ENCODE data around the gene OR1B1.

Gene OR1B1

DNA sequence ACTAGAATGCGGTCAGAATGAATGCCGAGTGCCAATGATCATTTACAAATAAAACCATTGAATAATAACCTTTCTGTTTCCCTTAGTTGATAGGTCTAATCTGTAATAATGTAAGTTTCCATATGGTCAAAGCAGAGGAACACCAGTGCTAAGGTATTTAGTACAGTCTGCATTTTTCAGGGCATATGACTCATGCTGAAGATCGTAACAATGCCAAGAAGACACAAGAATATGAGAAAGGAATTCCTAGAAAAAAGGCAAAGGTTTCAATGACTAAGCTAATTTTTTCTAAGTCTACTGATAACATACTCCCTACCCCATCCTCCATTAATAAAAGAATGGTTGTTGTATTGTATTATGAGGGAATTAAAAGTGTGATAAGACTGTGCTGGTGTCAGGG, 77.1 kb downstream of the OR1B1 start:
- H3K79me2 ChIP-seq (ENCODE audit: control insufficient read depth, low read length) = no peaks in the 10 kb centered on the region
- no peak overlapping the region for H3K4me2 ChIP-seq (ENCODE audit: low read length)
- no peak overlapping the region for H3K4me3 ChIP-seq (ENCODE audit: low read length)
- H3K36me3 ChIP-seq (ENCODE audit: control insufficient read depth, low read length) = no peaks in the 10 kb centered on the region
- H3K4me1 ChIP-seq (ENCODE audit: control insufficient read depth, low read length) = no peaks in the 10 kb centered on the region
- no peaks in the 10 kb centered on the region for H4K20me1 ChIP-seq (ENCODE audit: control insufficient read depth, insufficient read depth, low read depth, low read length)
- H3K9me3 ChIP-seq (ENCODE audit: control insufficient read depth, insufficient read depth, low read length) = no peaks in the 10 kb centered on the region
- no peaks in the 10 kb centered on the region for H3K27me3 ChIP-seq (ENCODE audit: control insufficient read depth, low read length)
- no peak overlapping the region for H3K27ac ChIP-seq (ENCODE audit: low read depth, low read length)
- H3K9me2 ChIP-seq (replicated peaks; ENCODE audit: control insufficient read depth, low read length) = no peaks in the 10 kb centered on the region
- TF ChIP-seq EZH2phosphoT487 (IDR thresholded peaks at IDR 0.05; ENCODE audit: borderline replicate concordance, low read length) = no peak
- TF ChIP-seq, protein P1, sequence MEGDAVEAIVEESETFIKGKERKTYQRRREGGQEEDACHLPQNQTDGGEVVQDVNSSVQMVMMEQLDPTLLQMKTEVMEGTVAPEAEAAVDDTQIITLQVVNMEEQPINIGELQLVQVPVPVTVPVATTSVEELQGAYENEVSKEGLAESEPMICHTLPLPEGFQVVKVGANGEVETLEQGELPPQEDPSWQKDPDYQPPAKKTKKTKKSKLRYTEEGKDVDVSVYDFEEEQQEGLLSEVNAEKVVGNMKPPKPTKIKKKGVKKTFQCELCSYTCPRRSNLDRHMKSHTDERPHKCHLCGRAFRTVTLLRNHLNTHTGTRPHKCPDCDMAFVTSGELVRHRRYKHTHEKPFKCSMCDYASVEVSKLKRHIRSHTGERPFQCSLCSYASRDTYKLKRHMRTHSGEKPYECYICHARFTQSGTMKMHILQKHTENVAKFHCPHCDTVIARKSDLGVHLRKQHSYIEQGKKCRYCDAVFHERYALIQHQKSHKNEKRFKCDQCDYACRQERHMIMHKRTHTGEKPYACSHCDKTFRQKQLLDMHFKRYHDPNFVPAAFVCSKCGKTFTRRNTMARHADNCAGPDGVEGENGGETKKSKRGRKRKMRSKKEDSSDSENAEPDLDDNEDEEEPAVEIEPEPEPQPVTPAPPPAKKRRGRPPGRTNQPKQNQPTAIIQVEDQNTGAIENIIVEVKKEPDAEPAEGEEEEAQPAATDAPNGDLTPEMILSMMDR (IDR thresholded peaks at IDR 0.05; ENCODE audit: low read depth, low read length, poor library complexity, severe bottlenecking) = no peak
- no peaks in the 10 kb centered on the region for H3F3A ChIP-seq (ENCODE audit: control insufficient read depth, insufficient read depth)

DNA sequence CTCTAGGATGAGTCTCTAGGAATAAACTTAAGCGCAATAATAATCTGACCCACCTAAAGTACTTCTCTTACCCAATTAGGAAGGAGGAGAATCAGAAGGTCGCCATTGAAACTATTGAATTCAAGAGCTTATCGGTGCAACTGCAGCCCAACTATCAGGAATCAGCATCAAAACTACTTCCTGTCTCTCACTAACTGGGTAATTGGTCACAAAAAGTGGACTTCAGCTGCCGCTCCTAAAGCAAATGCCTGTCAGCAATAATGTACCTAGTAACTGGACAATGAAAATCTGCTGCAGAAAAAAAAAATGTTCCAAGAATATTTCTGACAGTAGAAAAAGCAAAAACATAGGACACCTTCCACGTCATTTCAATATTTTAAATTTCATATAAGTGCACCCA, 77.6 kb downstream of the OR1B1 start:
- H3K4me2 ChIP-seq (ENCODE audit: low read length) = no peak overlapping the region
- TF ChIP-seq, protein P1 (IDR thresholded peaks at IDR 0.05; ENCODE audit: low read depth, low read length, poor library complexity, severe bottlenecking) = no peak
- no peak for TF ChIP-seq EZH2phosphoT487 (IDR thresholded peaks at IDR 0.05; ENCODE audit: borderline replicate concordance, low read length)
- H3F3A ChIP-seq (ENCODE audit: control insufficient read depth, insufficient read depth) = no peaks in the 10 kb centered on the region
- H3K9me2 ChIP-seq (replicated peaks; ENCODE audit: control insufficient read depth, low read length) = no peaks in the 10 kb centered on the region
- H3K36me3 ChIP-seq (ENCODE audit: control insufficient read depth, low read length) = no peaks in the 10 kb centered on the region
- no peak overlapping the region for H3K4me3 ChIP-seq (ENCODE audit: low read length)
- no peaks in the 10 kb centered on the region for H3K79me2 ChIP-seq (ENCODE audit: control insufficient read depth, low read length)
- no peaks in the 10 kb centered on the region for H3K27me3 ChIP-seq (ENCODE audit: control insufficient read depth, low read length)
- no peaks in the 10 kb centered on the region for H4K20me1 ChIP-seq (ENCODE audit: control insufficient read depth, insufficient read depth, low read depth, low read length)
- no peaks in the 10 kb centered on the region for H3K4me1 ChIP-seq (ENCODE audit: control insufficient read depth, low read length)
- H3K9me3 ChIP-seq (ENCODE audit: control insufficient read depth, insufficient read depth, low read length) = no peaks in the 10 kb centered on the region
- no peak overlapping the region for H3K27ac ChIP-seq (ENCODE audit: low read depth, low read length)

Data from DOHH2 (cell line).